CD4-positive, alpha-beta T cell (primary cell): ENCODE measurements around the gene CSF2RB. TPM values are rescaled to one million over a fixed set of nuclear protein-coding genes. Genes with fewer than 3 reads are reported as not detected.

ENCODE experiments used
- ATAC-seq: fragments of 200-7000 bp; cut with Tn5 transposase; one replicate; pipeline ENCODE4 v1.10.0; 2022; ENCODE audit warnings: mild to moderate bottlenecking; ENCODE audit not compliant: poor library complexity
- CTCF ChIA-PET: fragments of 350-600 bp; sonication (Branson Sonifier 250); formaldehyde crosslinking; loops from one replicate; lab custom pipeline; 2021; ENCODE audit warnings: antibody characterized with exemption, inconsistent platforms; lab: Charles Lee
- POLR2A ChIA-PET: fragments of 350-600 bp; sonication (Branson Sonifier 250); formaldehyde crosslinking; loops from one replicate; lab custom pipeline; 2021; ENCODE audit warnings: antibody characterized with exemption, inconsistent platforms; lab: Charles Lee
- DNase-seq, 14 experiments: peaks; one replicate each; pipeline ENCODE4 v3.0.0-alpha.2; 2013 to 2020; ENCODE audit warnings: mixed read lengths in 2 of 14
- H3K27ac ChIP-seq, 2 donors: one replicate each; pipeline versions ENCODE4 v1.5.1 to v1.7.0; 2013; ENCODE audit warnings: low read length in 2 of 2, low read depth in 1 of 2, mild to moderate bottlenecking in 1 of 2
- H3K27me3 ChIP-seq, 2 experiments: 1 replicate in 1 of 2; 2 replicates in 1 of 2; pipeline versions ENCODE4 v1.6.1 to v1.7.0; 2013; ENCODE audit warnings: low read length in 2 of 2, control low read depth in 1 of 2, mild to moderate bottlenecking in 1 of 2, moderate library complexity in 1 of 2; ENCODE audit not compliant: insufficient read depth in 2 of 2, control insufficient read depth in 1 of 2
- H3K36me3 ChIP-seq: one replicate; pipeline ENCODE4 v1.6.1; 2013; ENCODE audit warnings: low read length, control low read depth; ENCODE audit not compliant: insufficient read depth
- H3K4me1 ChIP-seq: one replicate; pipeline ENCODE4 v1.6.1; 2013; ENCODE audit warnings: low read length, control low read depth; ENCODE audit not compliant: insufficient read depth
- H3K4me3 ChIP-seq: one replicate; pipeline ENCODE4 v1.5.1; 2013; ENCODE audit warnings: mild to moderate bottlenecking, low read length, moderate library complexity
- H3K9me3 ChIP-seq, 2 experiments: 1 replicate in 1 of 2; 2 replicates in 1 of 2; pipeline versions ENCODE4 v1.6.1 to v1.7.0; 2013; ENCODE audit warnings: low read length in 2 of 2, mild to moderate bottlenecking in 2 of 2, control low read depth in 1 of 2, moderate library complexity in 1 of 2; ENCODE audit not compliant: control insufficient read depth in 1 of 2, insufficient read depth in 1 of 2
- H3K27ac Mint-ChIP-seq: one replicate; pipeline ENCODE4 v1.8.0; 2020; ENCODE audit warnings: mixed read lengths
- H3K27me3 Mint-ChIP-seq: one replicate; pipeline ENCODE4 v1.8.0; 2021; ENCODE audit warnings: mixed read lengths
- H3K36me3 Mint-ChIP-seq: one replicate; pipeline ENCODE4 v1.8.0; 2021; ENCODE audit warnings: low read depth, mixed read lengths
- H3K4me1 Mint-ChIP-seq: one replicate; pipeline ENCODE4 v1.8.0; 2021; ENCODE audit warnings: low read depth, mixed read lengths
- H3K4me3 Mint-ChIP-seq: one replicate; pipeline ENCODE4 v1.8.0; 2020; ENCODE audit warnings: mild to moderate bottlenecking, mixed read lengths
- H3K9me3 Mint-ChIP-seq: one replicate; pipeline ENCODE4 v1.8.0; 2020; ENCODE audit warnings: mixed read lengths
- CTCF ChIP-seq: fragments of 200-600 bp; IDR thresholded peaks from one replicate; pipeline ENCODE4 v1.8.0; 2022; ENCODE audit warnings: antibody characterized with exemption, mild to moderate bottlenecking
- intact Hi-C, 2 experiments: fragments of 100-400 bp; cut with DNase I in 1 of 2; cut with micrococcal nuclease in 1 of 2; formaldehyde crosslinking; loops; one replicate each; pipeline versions ENCODE4 v1.15.1 to v1.9.0; 2023 to 2025; cut with DNase I, micrococcal nuclease
- total RNA-seq, 174 experiments: library from RNA in 2 of 174; stranded (reverse) in 2 of 174; gene quantifications; one replicate each; pipeline ENCODE4 v1.2.3 and lab custom pipeline; 2021 to 2026

Gene CSF2RB
- total RNA-seq, 2 experiments from 2014 or later, result 1.5 TPM

- no peak for TF ChIP-seq CTCF
- Mint-ChIP-seq H3K4me1 (peaks cover 8% of the 10 kb centered on the region), H3K27ac (peak overlapping the region; percentile 38), H3K36me3 (peaks cover 3% of the 10 kb centered on the region), H3K27me3 (no peaks in the 10 kb centered on the region), H3K9me3 (no peaks in the 10 kb centered on the region), H3K4me3 (peak overlapping the region; percentile 97)
- no peaks in the 10 kb centered on the region for H3K9me3 ChIP-seq
- H3K27ac ChIP-seq, result no peak overlapping the region
- intact Hi-C loops, result loop anchor here in 1 of 2 experiments (1.0 to 5.0 kb wide), 2 partner anchors 194 to 444 kb away; no protein-coding TSS in a partner anchor
- no peaks in the 10 kb centered on the region for H3K36me3 ChIP-seq
- H3K27me3 ChIP-seq, result no peaks in the 10 kb centered on the region
- DNase-seq, result no peak
- peaks cover 15% of the 10 kb centered on the region for H3K4me1 ChIP-seq
- ChIA-PET CTCF (interaction anchor here (0.8 to 3.1 kb wide), 13 partner anchors 11 to 1591 kb away, joined by 3 to 16 read pairs (median 4); partner anchors contain the start of genes IFT27 and IL2RB), POLR2A (interaction anchor here (0.8 to 2.2 kb wide), 5 partner anchors 11 to 510 kb away, joined by 3 to 21 read pairs (median 3); partner anchors contain the start of genes IFT27 and MFNG)
- no peak for ATAC-seq
- H3K4me3 ChIP-seq, result no peak overlapping the region
Observed at GRCh38 chr22:36976606-36977005, 63.2 kb downstream of the CSF2RB start.

DNA sequence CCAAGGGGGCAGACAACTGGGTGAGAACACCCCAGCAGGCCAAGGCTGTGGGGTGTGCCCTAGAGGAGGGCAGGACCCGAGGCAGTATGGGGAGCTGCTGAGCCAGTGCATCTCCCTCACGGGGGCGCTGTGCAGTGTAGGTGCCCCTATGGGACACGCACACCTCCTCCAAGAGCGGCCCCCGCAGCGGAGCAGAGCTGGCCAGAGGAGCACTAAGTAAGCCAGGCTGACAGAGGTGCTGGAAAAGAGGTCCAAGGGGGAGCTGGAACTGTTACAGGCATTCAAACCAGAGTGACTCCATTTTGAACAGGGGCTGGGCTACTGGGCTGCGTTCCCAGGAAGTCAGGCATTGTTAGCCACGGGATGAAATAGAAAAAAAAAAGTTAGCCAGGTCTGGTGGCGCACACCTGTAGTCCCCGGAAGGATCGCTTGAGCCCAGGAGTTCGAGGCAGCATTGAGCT, 64.0 kb downstream of the CSF2RB start:
- ATAC-seq (peak; percentile 86), DNase-seq (peak; percentile 65 to 88 (median 78))
- ChIA-PET POLR2A (interaction anchor here (0.7 to 2.2 kb wide), 7 partner anchors 91 to 509 kb away, joined by 3 to 21 read pairs (median 4); partner anchors contain the start of genes IFT27 and MFNG), CTCF (interaction anchor here (0.6 to 3.1 kb wide), 19 partner anchors 8 to 1591 kb away, joined by 3 to 16 read pairs (median 4); partner anchors contain the start of genes IFT27 and IL2RB)
- peaks cover 3% of the 10 kb centered on the region for H3K36me3 Mint-ChIP-seq
- H3K27me3 Mint-ChIP-seq, result no peaks in the 10 kb centered on the region
- no peaks in the 10 kb centered on the region for H3K36me3 ChIP-seq
- intact Hi-C loops, result loop anchor here in 1 of 2 experiments (1.0 to 5.0 kb wide), 2 partner anchors 195 to 445 kb away; no protein-coding TSS in a partner anchor
- no peak for TF ChIP-seq CTCF
- peak overlapping the region; percentile 92 for H3K27ac Mint-ChIP-seq
- H3K27me3 ChIP-seq, result no peaks in the 10 kb centered on the region
- H3K9me3 ChIP-seq, result no peaks in the 10 kb centered on the region
- H3K27ac ChIP-seq, result peak overlapping the region; percentile 16 to 62
- peak overlapping the region; percentile 97 for H3K4me3 Mint-ChIP-seq
- H3K4me1 Mint-ChIP-seq, result peaks cover 8% of the 10 kb centered on the region
- peaks cover 15% of the 10 kb centered on the region for H3K4me1 ChIP-seq
- peak overlapping the region; percentile 77 for H3K4me3 ChIP-seq
- no peaks in the 10 kb centered on the region for H3K9me3 Mint-ChIP-seq

GRCh38 chr22:36977947-36978660, 64.7 kb downstream of the CSF2RB start:
- Histone ChIP-seq H3K36me3 (no peaks in the 10 kb centered on the region), H3K4me3 (peak overlapping the region; percentile 77), H3K27me3 (peaks cover 0 to 5% of the 10 kb centered on the region in 2 experiments), H3K9me3 (no peaks in the 10 kb centered on the region), H3K27ac (peak overlapping the region; percentile 16 to 62), H3K4me1 (peaks cover 15% of the 10 kb centered on the region)
- H3K27ac Mint-ChIP-seq, result peak overlapping the region; percentile 92
- peaks cover 5% of the 10 kb centered on the region for H3K27me3 Mint-ChIP-seq
- DNase-seq, result peak; percentile 83 to 95 (median 88)
- peak; percentile 88 for ATAC-seq
- H3K9me3 Mint-ChIP-seq, result no peaks in the 10 kb centered on the region
- POLR2A ChIA-PET, result interaction anchor here (0.7 to 2.2 kb wide), 6 partner anchors 92 to 450 kb away, joined by 3 to 21 read pairs (median 4); partner anchors contain the start of gene IFT27
- H3K4me1 Mint-ChIP-seq, result peaks cover 8% of the 10 kb centered on the region
- intact Hi-C loops, result loop anchor here (1.0 to 5.0 kb wide), 5 partner anchors 122 to 446 kb away; no protein-coding TSS in a partner anchor
- peak overlapping the region; percentile 97 for H3K4me3 Mint-ChIP-seq
- H3K36me3 Mint-ChIP-seq, result peaks cover 3% of the 10 kb centered on the region
- peak; percentile 88 for TF ChIP-seq CTCF
- CTCF ChIA-PET, result interaction anchor here (0.6 to 3.1 kb wide), 19 partner anchors 9 to 1590 kb away, joined by 3 to 16 read pairs (median 4); partner anchors contain the start of genes IFT27, IL2RB and RAC2
